ENCODE data around the gene PIR. TPM values are rescaled to one million over a fixed set of nuclear protein-coding genes. Genes with fewer than 3 reads are reported as not detected.

Gene PIR
- total and polyA plus RNA-seq, 9 of the 15 experiments (the other 6 are each of a cell fraction or from before 2014, with no cell fraction given), result 7.5 to 29.8 (median 11.5) TPM

GRCh38 chrX:15391850-15392249, 101.3 kb downstream of the PIR start (continued):
- no peak for TF ChIP-seq E2F6 (IDR thresholded peaks at IDR 0.05; ENCODE audit: borderline replicate concordance in 1 of 2, extremely low read depth in 1 of 2, insufficient read depth in 1 of 2, insufficient read length in 1 of 2, low read depth in 1 of 2, low read length in 1 of 2, poor library complexity in 1 of 2, severe bottlenecking in 1 of 2)

GRCh38 chrX:15384304-15384703, 108.8 kb downstream of the PIR start, which contains the start of gene VEGFD:
Gene VEGFD, minus strand, starts transcription at chrX:15384413. Its CDS starts 467 bp downstream, at chrX:15383946.
- Histone ChIP-seq H3K4me1 (replicated peaks in 1 of 2; ENCODE audit: control insufficient read depth in 2 of 2, insufficient read depth in 2 of 2, low read length in 2 of 2) (no peaks in the 10 kb centered on the region), H3K79me2 (ENCODE audit: control insufficient read depth, insufficient read depth, low read length) (no peaks in the 10 kb centered on the region), H4K20me1 (replicated peaks; ENCODE audit: control insufficient read depth, insufficient read depth, low read length) (no peaks in the 10 kb centered on the region), H3K9me3 (replicated peaks; ENCODE audit: control insufficient read depth, insufficient read depth, low read depth, low read length) (no peaks in the 10 kb centered on the region), H3K27ac (ENCODE audit: extremely low read depth, low read depth, low read length) (no peak within 1 kb of the TSS), H2AFZ (ENCODE audit: low read depth, low read length) (no peak within 1 kb of the TSS), H3K36me3 (ENCODE audit: control insufficient read depth, insufficient read depth, low read length) (no peaks in the 10 kb centered on the region), H3K9me1 (ENCODE audit: control insufficient read depth, insufficient read depth, low read length) (no peaks in the 10 kb centered on the region), H3K4me2 (ENCODE audit: insufficient read depth, low read length) (no peak within 1 kb of the TSS), H3K27me3 (ENCODE audit: control insufficient read depth in 2 of 2, insufficient read depth in 2 of 2, low read length in 2 of 2) (no peaks in the 10 kb centered on the region), H3K9ac (ENCODE audit: insufficient read depth in 1 of 2, low read depth in 2 of 2, low read length in 2 of 2) (no peak within 1 kb of the TSS), H3K4me3 (no peak within 1 kb of the TSS)
- in situ Hi-C loops (cut with MboI) (no loop called here), intact Hi-C loops (cut with micrococcal nuclease) (no loop called here)
- TF ChIP-seq FOSL1 (tag; conservative IDR thresholded peaks at IDR 0.05) (no peak), MCM7 (IDR thresholded peaks at IDR 0.05) (no peak), NR2C1 (IDR thresholded peaks at IDR 0.05) (no peak), NR2C1 (tag; IDR thresholded peaks at IDR 0.05) (0 out of 2 replicates have a peak, but pooled peaks have one; percentile 9), CEBPB (tag; IDR thresholded peaks at IDR 0.05) (peak; percentile 65; the same call in 1 of the 2 replicates), DIDO1 (tag; IDR thresholded peaks at IDR 0.05; ENCODE audit: low read depth) (no peak), KDM1A (IDR thresholded peaks at IDR 0.05) (peak; percentile 77 to 84; a peak in 3 of 4 replicates)
- no TSS peak for BruUV-seq (replicated peaks)
- DNase-seq (ENCODE audit: extremely low read depth in 1 of 4, low spot score in 3 of 4) (no peak), ATAC-seq (no peak), FAIRE-seq (no peak)
- POLR2A ChIA-PET, result interaction anchor here (1.2 to 1.3 kb wide), 2 partner anchors 11 to 82 kb away, joined by 4 read pairs; no protein-coding TSS in a partner anchor
- CTCF ChIA-PET (ENCODE audit: low intra/inter-chr PET ratio), result interaction anchor here (3.6 kb wide), 1 partner anchor 83 kb away, joined by 33 read pairs; no protein-coding TSS in a partner anchor
- 0% methylated on average over 2 of the region's 2 CpGs for WGBS (ENCODE audit: insufficient coverage, low coverage, missing lambda C conversion rate)
